ENCODE results near the gene MAP3K21. TPM values are rescaled to one million over a fixed set of nuclear protein-coding genes. Genes with fewer than 3 reads are reported as not detected.

The MAP3K21 gene
- total RNA-seq, 2 donors from 2014 or later, result 2.7 to 4.2 TPM

DNA sequence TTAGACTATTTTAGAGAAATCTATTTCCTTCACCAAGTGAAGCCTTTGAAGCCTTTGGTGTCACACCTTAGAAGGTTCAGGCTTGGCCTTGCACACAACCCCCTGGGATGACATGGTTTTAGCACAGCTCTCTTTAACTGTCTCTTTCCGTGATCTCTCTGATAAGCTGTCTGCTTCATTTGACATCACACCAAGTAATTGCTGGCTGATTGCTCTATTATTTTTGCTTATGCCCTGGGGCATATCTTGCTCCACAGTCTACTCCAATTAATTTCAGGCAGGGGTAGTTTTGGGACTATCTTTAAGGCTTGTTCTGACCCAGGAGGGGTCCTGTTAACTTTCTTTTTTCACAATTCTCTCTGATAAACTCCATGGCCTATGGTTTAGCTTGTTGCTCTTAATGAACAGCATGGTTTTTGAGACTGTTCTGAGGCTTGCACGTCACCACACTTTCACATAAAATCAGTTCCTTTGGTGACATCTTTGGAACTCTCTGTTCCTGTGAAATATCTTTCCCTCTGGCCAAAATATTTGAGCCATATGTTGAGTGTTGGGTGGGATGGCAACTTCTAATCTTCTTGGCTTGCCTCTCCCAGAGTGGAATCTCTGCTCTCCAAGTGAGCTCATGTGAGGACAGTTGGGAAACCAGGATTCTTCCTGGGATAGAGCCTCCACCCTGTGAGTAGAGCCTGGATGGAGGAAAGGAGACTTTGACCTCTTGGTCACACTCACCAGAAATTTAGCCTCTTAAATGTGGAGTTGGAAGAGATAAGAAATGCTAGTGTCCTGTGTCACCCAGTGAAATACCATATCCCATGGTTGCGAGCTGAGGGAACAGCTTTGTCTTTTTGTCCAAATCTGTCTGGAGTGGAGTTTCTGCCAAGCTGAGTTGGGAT is 63.6 kb downstream of the MAP3K21 start:
- ATAC-seq (no peak), DNase-seq (ENCODE audit: low spot score in 2 of 2) (no peak)
- no peaks in the 10 kb centered on the region for H3K9me3 Mint-ChIP-seq
- no peaks in the 10 kb centered on the region for H3K36me3 Mint-ChIP-seq
- no peak overlapping the region for H3K27ac Mint-ChIP-seq

DNA sequence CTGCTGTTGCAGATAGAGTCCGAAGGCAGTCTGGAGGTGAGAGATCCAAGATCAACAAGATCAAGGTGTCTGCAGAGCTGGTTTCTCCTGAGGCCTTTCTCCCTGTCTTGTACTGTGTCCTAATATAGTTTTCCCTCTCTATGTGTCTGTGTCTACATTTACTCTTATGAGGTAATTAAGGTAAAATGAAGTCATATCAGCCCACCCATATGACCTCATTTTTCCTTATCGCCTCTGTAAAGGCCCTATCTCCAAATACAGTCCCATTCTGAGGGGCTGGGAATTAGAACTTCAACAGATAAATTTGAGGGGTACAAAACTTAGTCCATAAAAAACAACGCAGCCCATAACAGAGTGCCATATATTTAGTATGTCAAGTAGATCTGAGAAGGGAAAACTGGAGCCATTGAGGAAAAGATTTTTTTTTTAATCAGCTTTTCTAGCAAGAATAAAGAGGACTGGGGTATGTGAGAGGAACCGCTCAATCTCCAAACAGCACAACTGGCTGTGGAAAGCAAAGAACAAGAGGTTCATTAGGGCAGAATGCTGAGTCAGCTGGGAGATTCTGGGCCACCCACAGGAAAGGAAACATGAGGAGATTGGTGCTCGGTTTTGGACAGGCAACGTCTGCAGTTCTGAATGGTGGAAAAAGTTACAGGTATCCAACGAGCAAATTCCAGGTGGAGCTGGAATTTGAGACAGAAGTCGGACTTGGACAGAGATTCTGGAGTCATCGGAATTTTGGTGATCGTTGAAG is 65.7 kb downstream of the MAP3K21 start:
- Mint-ChIP-seq H3K36me3 (no peaks in the 10 kb centered on the region), H3K27ac (no peak overlapping the region), H3K9me3 (no peaks in the 10 kb centered on the region)
- ATAC-seq (no peak), DNase-seq (ENCODE audit: low spot score in 2 of 2) (no peak)

DNA sequence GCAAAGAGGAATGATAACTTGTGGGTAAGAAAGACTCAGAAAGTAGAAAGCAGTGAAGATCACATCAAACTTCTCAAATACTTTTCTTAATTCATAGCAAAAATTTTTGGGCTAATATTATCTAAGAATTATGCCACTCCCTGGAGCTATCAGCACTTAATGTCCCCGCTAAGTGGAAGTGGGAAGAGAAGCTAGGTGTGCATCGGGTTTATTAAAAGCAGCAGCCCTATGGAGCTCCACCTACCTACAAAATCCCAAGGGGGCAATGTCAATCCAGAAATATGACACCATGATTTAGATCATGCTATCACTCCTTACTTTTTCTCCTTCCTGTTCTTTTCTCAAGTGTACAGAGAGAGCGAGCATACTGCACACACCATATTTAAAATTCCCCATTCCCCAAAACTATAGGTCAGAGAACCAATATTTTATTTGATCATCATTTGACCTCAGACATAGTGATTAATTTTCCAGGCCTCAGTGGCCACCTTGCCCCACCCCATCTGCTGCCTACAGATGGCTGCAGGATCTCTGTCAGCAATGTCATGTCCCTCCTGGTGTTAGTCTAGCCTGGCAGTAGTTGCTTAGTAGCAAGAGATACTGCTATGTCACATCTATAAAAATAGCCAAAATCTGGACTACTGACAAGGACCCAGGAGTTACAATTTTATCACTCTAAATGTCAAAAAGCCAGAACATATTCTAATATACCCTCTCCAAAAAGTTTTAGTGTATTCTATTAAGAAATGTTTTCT is 66.6 kb downstream of the MAP3K21 start:
- ATAC-seq (no peak), DNase-seq (ENCODE audit: low spot score in 2 of 2) (no peak)
- Mint-ChIP-seq H3K9me3 (no peaks in the 10 kb centered on the region), H3K27ac (no peak overlapping the region), H3K36me3 (no peaks in the 10 kb centered on the region)

DNA sequence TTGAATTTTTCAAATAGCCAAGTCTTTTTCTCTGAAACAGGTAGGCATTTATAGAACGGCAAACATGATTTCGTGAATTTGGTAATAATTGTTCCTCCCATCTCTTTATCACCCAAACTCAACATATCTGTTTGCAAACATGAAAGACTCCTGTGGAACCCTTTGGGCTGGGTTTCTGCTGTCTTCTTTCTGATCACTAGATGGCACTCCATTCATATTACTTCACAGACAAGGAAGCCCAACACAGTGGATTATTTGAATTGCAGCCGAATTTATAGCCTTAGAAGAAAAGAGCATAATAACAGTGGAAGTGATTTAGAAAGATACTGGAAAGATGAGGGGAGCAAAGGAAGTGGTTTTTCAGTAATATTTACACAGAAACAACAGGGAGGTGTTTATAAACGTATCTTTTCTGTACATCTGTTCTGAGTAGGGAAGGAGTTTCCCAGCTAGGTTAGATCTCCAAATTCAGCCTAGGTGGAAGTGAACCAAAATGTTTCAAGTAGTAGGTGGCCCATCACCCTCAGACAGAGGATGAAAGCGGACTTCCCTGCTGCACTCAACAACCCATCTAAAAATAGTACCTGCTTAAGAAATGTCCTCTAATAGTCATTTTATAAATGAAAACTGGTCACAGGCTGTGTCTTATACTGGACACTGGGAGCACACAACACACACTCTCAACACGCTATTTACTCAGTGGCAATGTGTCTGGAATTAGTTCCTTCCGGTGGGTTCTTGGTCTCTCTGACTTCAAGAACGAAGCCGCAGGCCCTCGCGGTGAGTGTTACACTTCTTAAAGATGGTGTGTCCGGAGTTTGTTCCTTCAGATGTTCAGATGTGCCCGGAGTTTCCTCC is 67.6 kb downstream of the MAP3K21 start:
- H3K9me3 Mint-ChIP-seq, result no peaks in the 10 kb centered on the region
- no peak overlapping the region for H3K27ac Mint-ChIP-seq

DNA sequence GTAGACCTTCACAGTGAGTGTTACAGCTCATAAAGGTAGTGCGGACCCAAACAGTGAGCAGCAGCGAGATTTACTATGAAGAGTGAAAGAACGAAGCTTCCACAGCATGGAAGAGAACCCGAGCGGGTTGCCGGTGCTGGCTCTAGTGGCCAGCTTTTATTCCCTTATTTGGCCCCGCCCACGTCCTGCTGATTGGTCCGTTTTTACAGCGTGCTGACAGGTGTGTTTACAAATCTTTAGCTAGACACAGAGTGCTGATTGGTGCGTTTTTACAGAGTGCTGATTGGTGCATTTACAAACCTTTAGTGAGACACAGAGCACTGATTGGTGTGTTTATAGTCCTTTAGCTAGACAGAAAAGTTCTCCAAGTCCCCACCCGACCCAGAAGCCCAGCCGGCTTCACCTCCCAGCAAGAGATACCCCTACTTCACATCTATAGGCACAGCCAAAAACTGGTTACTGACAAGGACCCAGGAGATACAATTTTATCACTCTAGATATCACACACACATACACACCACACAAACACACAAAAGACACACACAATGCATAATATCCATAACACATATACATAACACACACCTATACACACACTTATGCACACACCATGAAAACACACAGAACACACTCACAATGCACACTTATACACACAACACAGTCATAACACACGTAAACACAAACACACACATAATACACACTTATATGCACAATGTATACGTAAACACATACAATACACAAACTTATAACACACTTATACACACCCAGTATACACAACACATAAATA is 68.5 kb downstream of the MAP3K21 start:
- Mint-ChIP-seq H3K36me3 (no peaks in the 10 kb centered on the region), H3K9me3 (no peaks in the 10 kb centered on the region), H3K27ac (no peak overlapping the region)
- no peak for DNase-seq (ENCODE audit: low spot score in 2 of 2)
- no peak for ATAC-seq

More for the DNA sequence above, 67.6 kb downstream of the MAP3K21 start:
- H3K36me3 Mint-ChIP-seq, result no peaks in the 10 kb centered on the region
- peak in 1 of 2 donors; percentile 23 for DNase-seq (ENCODE audit: low spot score in 2 of 2)
- peak in 1 of 2 donors; percentile 81 for ATAC-seq

DNA sequence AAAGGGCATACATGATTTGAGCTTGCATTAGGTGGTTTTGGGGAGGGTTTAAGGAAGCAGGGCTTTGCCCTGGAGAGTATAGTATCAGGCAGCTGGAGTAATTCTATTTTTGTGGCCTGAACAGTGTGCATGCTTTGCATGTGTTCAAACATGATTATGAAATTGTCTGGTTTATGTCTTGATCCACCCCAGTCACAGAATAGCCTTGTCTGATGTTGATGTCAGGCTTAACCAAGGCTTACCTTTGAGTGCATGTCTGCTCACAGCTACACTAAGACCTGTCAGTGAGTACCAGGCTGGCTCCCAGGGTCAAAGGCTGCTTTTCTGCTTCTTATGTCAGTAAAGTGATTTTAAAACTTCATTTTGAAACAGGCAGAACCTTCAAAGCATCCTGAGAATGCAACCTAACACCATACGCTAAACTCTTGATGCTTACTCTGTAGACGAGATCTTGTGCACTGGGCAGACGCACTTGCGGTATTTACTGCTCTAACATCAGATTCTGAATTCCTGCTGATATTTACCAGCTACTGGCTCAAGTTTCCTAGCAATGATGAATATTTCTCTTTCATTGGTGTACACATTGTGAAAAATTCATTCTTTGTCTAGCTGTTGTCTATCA is 78.9 kb downstream of the MAP3K21 start:
- Mint-ChIP-seq H3K9me3 (peaks cover 8 to 17% of the 10 kb centered on the region in 2 donors), H3K27ac (no peak overlapping the region), H3K36me3 (peaks cover 13 to 22% of the 10 kb centered on the region in 2 donors)
- no peak for DNase-seq (ENCODE audit: low spot score in 2 of 2)
- ATAC-seq, result peak in 1 of 2 donors; percentile 62

DNA sequence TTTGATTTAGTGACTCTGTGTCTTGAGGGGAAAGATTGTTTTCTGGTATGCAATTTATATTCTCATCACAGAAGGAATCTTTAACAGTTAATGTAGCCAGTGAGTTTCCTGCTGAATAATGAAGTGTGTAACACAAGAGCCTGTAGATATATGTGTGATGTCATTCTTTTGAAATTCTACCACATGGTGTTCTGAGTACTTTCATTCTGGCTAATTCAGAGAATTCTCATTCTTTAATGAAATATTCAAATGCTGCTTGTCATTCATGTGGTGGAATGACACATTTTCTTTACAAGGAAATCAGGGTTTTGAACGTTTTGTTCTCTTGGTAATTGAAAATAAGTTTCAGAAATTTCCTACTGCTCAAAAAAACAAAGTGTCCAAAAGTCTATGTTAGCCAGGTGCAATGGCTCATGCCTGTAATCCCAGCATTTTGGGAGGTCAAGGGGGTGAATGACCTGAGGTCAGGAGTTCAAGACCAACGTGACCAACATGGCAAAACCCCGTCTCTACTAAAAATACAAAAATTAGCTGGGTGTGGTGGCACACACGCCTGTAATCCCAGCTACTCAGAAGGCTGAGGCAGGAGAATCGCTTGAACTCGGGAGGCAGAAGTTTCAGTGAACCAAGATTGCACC is 79.6 kb downstream of the MAP3K21 start:
- ATAC-seq, result peak; percentile 66 to 95
- peak overlapping the region in 1 of 2 donors; percentile 31 for H3K27ac Mint-ChIP-seq
- no peak for DNase-seq (ENCODE audit: low spot score in 2 of 2)
- peaks cover 8 to 17% of the 10 kb centered on the region in 2 donors for H3K9me3 Mint-ChIP-seq
- peaks cover 13 to 22% of the 10 kb centered on the region in 2 donors for H3K36me3 Mint-ChIP-seq

DNA sequence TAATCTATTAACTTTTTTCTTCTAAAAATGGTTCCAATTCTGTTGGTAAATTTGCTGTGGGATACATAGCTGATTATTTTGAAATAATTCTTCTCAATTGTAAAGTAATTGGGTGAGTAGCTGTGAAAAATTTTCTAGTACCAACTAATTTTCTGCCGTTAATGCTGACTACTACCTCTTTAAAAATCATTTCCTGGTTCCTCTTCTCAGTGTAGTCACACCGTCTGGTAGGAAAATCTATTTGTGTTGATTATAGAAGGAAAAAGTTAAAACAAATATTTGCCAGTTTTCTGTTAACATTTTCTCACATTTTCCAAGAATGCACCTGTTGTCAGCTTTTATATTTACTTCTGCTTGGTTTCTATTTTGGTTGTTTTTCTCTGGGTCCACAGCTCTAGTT is 82.0 kb downstream of the MAP3K21 start:
- DNase-seq (ENCODE audit: low spot score in 2 of 2) (no peak), ATAC-seq (no peak)
- Mint-ChIP-seq H3K36me3 (peaks cover 8 to 16% of the 10 kb centered on the region in 2 donors), H3K9me3 (peaks cover 5 to 12% of the 10 kb centered on the region in 2 donors), H3K27ac (no peak overlapping the region)

DNA sequence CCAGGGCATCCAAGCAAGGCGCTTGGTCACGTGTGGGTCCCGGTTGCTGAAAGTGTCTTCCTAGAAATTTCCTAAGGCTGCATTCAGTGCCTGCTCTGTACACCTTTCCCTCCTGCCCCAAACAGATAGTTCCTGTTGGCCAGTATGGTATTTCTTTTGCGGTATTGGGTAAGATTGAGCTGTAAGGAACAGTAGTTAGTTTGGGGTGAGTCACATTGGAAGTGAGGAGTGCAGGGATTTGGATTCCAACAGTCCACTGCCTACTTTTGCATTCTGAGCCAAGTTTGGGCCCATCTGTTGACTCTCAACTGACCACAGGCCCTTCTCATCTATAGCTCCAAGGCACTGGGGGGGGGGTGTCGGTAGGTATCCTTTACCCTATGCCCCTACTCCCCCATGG is 83.4 kb downstream of the MAP3K21 start:
- Mint-ChIP-seq H3K36me3 (peaks cover 8 to 16% of the 10 kb centered on the region in 2 donors), H3K9me3 (peaks cover 5 to 12% of the 10 kb centered on the region in 2 donors), H3K27ac (no peak overlapping the region)
- no peak for DNase-seq (ENCODE audit: low spot score in 2 of 2)
- ATAC-seq, result no peak

DNA sequence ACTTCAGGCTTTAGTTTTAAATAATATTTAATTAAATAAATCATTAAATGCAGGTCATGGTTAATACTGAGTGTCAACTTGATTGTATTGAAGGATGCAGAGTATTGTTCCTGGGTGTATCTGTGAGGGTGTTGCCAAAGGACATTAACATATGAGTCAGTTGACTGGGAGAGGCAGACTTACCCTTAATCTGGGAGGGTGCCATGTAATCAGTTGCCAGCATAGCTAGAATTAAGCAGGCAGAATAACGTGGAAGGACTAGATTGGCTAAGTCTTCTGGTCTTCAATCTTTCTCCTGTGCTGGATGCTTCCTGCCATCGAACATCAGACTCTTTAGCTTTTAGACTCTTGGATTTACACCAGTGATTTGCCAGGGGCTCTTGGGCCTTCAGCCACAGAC is 85.3 kb downstream of the MAP3K21 start:
- Mint-ChIP-seq H3K27ac (no peak overlapping the region), H3K9me3 (peaks cover 2 to 10% of the 10 kb centered on the region in 2 donors), H3K36me3 (peaks cover 4 to 14% of the 10 kb centered on the region in 2 donors)
- DNase-seq (ENCODE audit: low spot score in 2 of 2), result no peak
- ATAC-seq, result no peak

DNA sequence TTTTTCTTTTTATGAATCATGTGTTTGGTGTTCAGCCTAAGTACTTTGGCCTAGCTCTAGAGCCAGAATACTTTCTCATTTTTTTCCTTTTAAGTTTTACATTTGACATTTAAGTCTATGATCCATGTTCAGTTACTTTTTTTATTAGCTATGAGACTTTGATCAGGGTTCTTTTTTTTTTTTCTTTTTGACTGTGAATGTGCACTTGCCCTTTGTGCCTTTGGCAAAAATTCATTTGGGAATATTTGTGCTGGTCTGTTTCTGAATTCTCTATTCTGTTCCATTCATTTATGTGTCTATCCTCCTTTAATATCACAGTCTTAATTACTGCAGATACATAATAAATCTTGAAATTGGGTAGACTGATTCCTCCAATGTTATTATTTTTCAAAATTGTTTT is 93.8 kb downstream of the MAP3K21 start:
- no peak for ATAC-seq
- H3K27ac Mint-ChIP-seq, result no peak overlapping the region
- DNase-seq (ENCODE audit: low spot score in 2 of 2), result no peak
- H3K36me3 Mint-ChIP-seq, result no peaks in the 10 kb centered on the region
- peaks cover 0 to 3% of the 10 kb centered on the region in 2 donors for H3K9me3 Mint-ChIP-seq

DNA sequence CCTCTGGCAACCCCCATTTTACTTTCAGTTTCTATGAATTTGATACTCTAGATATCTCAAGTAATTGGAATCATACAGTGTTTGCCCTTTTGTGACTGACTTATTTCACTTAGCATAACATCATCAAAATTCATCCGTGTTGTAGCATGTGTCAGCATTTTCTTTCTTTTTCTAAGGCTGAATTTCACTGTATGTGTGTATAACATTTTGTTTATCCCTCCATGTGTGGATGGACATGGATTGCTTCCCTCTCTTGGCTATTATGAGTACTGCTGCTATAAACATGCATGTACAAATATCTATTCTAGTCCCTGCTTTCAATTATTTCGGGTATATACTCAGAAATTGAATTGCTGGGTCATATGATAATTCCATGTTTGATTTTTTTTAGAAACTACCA is 97.3 kb downstream of the MAP3K21 start:
- no peaks in the 10 kb centered on the region for H3K36me3 Mint-ChIP-seq
- DNase-seq (ENCODE audit: low spot score in 2 of 2), result no peak
- H3K9me3 Mint-ChIP-seq, result peaks cover 0 to 3% of the 10 kb centered on the region in 2 donors

DNA sequence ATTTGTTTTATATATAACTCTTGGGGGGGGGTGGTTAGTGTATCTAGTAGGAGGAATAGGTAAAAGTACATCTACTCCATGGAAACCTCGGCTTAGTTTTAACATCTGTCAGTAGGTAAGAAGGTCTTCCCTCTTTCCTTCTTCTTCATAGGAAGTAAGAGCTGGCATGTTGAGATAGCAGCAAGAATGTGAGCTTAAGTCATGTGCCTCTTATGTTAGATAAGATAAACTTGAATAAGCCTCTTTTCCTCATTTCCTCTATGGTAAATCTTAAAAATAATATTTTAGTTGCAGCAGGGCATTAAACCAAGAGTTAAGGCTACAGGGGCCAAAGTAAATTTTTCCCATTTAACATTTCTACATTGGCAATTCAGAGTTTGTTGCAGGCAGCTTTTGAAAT is 100.4 kb downstream of the MAP3K21 start:
- Mint-ChIP-seq H3K9me3 (peaks cover 0 to 2% of the 10 kb centered on the region in 2 donors), H3K27ac (no peak overlapping the region), H3K36me3 (no peaks in the 10 kb centered on the region)
- DNase-seq (ENCODE audit: low spot score in 2 of 2), result no peak
- ATAC-seq, result no peak

More for the DNA sequence above, 97.3 kb downstream of the MAP3K21 start:
- ATAC-seq, result no peak
- no peak overlapping the region for H3K27ac Mint-ChIP-seq

DNA sequence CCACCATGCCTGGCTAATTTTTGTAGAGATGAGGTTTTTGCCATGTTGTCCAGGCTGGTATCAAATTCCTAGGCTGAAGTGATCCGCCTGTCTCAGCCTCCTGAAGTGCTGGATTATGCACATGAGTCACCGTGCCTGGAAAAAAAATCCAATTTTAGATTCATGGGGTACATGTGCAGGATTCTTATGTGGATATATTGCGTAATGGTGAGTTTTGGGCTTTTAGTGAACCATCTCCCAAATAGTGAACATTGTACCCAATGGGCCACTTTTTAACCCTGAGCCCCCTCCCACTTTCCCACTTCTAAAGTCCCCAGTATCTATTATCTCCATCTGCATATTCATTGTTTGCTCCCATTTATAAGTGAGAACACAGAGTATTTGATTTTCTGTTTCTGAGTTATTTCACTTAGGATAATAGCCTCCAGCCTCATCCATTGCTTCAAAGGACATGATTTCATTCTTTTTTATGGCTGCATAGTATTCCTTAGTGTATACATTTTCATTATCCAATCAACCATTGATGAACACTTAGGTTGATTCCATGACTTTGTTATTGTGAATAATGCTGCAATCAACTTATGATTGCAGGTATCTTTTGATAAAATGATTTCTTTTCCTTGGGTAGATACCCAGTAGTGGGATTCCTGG is 104.4 kb downstream of the MAP3K21 start:
- peaks cover 0 to 4% of the 10 kb centered on the region in 2 donors for H3K36me3 Mint-ChIP-seq
- H3K9me3 Mint-ChIP-seq, result no peaks in the 10 kb centered on the region
- DNase-seq (ENCODE audit: low spot score in 2 of 2) (no peak), ATAC-seq (no peak)
- no peak overlapping the region for H3K27ac Mint-ChIP-seq
